ENCODE data around the gene MCEMP1. TPM values are rescaled to one million over a fixed set of nuclear protein-coding genes. Genes with fewer than 3 reads are reported as not detected.

The MCEMP1 gene
- polyA plus RNA-seq, 3 donors = 79.4 to 122 (median 104) TPM

DNA sequence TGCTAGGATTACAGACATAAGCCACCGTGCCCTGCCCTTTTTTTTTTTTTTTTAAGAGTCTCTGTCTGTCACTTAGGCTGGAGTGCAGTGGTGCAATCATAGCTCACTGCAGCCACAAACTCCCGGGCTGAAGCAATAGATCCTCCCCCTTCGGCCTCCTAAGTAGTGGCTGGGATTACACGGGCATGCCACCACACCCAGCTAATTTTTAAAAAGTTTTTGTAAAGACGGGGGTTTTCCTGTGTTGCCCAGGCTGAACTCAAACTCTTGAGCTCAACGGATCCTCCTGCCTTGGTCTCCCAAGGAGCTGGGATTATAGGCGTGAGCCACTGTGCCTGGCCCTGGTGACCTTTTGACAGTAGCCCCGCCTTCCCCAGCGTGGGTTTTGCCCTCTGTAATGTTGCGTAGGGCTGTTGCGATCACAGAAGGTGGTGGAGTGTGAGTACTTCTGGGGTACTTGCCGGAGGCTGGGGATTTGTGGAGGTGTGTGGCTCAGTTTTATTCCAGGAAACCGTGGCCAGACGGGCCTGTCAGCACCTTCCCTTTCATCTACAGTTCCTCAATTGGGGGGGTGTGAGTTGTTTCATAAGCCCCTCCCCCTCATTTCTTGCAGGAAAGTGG lies 19.6 kb upstream of the MCEMP1 start:
- Histone ChIP-seq H3K27ac (ENCODE audit: low read depth in 1 of 2, low read length in 2 of 2) (peak overlapping the region; percentile 99 to 100), H3K4me2 (replicated peaks; ENCODE audit: extremely low read depth, low read length, poor library complexity, severe bottlenecking) (peak overlapping the region; percentile 73), H3K4me1 (ENCODE audit: control insufficient read depth in 1 of 2, insufficient read depth in 2 of 2, low read length in 2 of 2) (peaks cover 79 to 81% of the 10 kb centered on the region in 2 donors), H2AFZ (ENCODE audit: insufficient read depth, low read depth, low read length, poor library complexity, severe bottlenecking) (peak overlapping the region; percentile 40), H3K27me3 (ENCODE audit: control insufficient read depth in 2 of 2, insufficient read depth in 2 of 2, low read length in 2 of 2) (no peaks in the 10 kb centered on the region), H3K36me3 (replicated peaks in 1 of 2; ENCODE audit: control insufficient read depth in 1 of 2, insufficient read depth in 2 of 2, low read length in 2 of 2) (no peaks in the 10 kb centered on the region), H4K20me1 (ENCODE audit: insufficient read depth, low read length) (no peaks in the 10 kb centered on the region), H3K9ac (ENCODE audit: insufficient read depth, low read length, poor library complexity, severe bottlenecking) (peak overlapping the region; percentile 81), H3K79me2 (ENCODE audit: insufficient read depth, low read length) (no peaks in the 10 kb centered on the region), H3K4me3 (replicated peaks in 1 of 3; ENCODE audit: low read depth in 2 of 3, low read length in 3 of 3) (peak overlapping the region in 2 of 3 experiments; percentile 17 to 61), H3K9me3 (replicated peaks in 1 of 2; ENCODE audit: control insufficient read depth in 1 of 2, insufficient read depth in 1 of 2, low read length in 2 of 2) (no peaks in the 10 kb centered on the region)
- H3K4me1 Mint-ChIP-seq = peaks cover 67% of the 10 kb centered on the region
- peaks cover 0 to 18% (median 0%) of the 10 kb centered on the region in 3 donors for H3K27me3 Mint-ChIP-seq (ENCODE audit: low read depth in 3 of 3)
- no peaks in the 10 kb centered on the region for H3K36me3 Mint-ChIP-seq
- TF ChIP-seq, protein P1, sequence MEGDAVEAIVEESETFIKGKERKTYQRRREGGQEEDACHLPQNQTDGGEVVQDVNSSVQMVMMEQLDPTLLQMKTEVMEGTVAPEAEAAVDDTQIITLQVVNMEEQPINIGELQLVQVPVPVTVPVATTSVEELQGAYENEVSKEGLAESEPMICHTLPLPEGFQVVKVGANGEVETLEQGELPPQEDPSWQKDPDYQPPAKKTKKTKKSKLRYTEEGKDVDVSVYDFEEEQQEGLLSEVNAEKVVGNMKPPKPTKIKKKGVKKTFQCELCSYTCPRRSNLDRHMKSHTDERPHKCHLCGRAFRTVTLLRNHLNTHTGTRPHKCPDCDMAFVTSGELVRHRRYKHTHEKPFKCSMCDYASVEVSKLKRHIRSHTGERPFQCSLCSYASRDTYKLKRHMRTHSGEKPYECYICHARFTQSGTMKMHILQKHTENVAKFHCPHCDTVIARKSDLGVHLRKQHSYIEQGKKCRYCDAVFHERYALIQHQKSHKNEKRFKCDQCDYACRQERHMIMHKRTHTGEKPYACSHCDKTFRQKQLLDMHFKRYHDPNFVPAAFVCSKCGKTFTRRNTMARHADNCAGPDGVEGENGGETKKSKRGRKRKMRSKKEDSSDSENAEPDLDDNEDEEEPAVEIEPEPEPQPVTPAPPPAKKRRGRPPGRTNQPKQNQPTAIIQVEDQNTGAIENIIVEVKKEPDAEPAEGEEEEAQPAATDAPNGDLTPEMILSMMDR (IDR thresholded peaks at IDR 0.05) = no peak
- peaks cover 0 to 2% (median 0%) of the 10 kb centered on the region in 7 donors for H3K9me3 Mint-ChIP-seq
- H3K4me3 Mint-ChIP-seq = peak overlapping the region; percentile 39 to 75
- intact Hi-C loops (cut with micrococcal nuclease) = loop anchor here in 1 of 2 donors (1.0 to 10.0 kb wide), 2 partner anchors 20 to 112 kb away; partner anchors contain the start of gene MCEMP1
- H3K27ac Mint-ChIP-seq = peak overlapping the region; percentile 98 to 100 (median 99)
- 0% methylated on average over 6 of the region's 14 CpGs for WGBS (ENCODE audit: insufficient coverage)
- peak; percentile 94 to 98 (median 97) for DNase-seq

DNA sequence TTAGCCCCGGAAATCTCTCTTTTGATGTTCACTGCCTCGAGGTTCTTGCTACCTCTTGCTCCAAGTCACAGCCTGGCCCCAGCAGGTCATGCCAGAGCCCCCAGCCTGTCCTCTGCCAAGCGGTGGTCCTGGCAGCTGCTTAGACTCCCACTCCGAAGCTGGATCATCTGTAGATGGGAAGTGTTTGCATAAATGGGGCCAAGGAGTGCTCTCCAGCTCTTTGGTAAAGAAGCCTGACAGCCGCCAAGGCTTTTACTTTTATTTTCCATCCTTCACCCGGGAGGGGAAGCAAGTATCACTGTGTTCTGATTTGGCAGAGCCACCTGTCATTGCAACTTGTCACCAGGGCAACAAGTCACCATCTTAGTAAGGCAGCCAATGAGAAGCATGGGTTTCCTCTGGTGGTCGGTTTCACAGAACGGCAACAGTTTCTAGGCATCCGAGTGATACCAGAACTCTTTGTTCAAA lies 18.6 kb upstream of the MCEMP1 start:
- Mint-ChIP-seq H3K4me3 (peak overlapping the region; percentile 67 to 73), H3K36me3 (no peaks in the 10 kb centered on the region), H3K4me1 (peaks cover 58% of the 10 kb centered on the region), H3K27ac (peak overlapping the region; percentile 98 to 100 (median 99)), H3K27me3 (ENCODE audit: low read depth in 3 of 3) (peaks cover 0 to 18% (median 0%) of the 10 kb centered on the region in 3 donors), H3K9me3 (peaks cover 0 to 2% (median 0%) of the 10 kb centered on the region in 7 donors)
- H3K79me2 ChIP-seq (ENCODE audit: insufficient read depth, low read length) = no peaks in the 10 kb centered on the region
- TF ChIP-seq, protein P1 (IDR thresholded peaks at IDR 0.05) = no peak
- peak overlapping the region; percentile 81 for H3K9ac ChIP-seq (ENCODE audit: insufficient read depth, low read length, poor library complexity, severe bottlenecking)
- H3K27me3 ChIP-seq (ENCODE audit: control insufficient read depth in 2 of 2, insufficient read depth in 2 of 2, low read length in 2 of 2) = no peaks in the 10 kb centered on the region
- peak; percentile 72 to 87 (median 82) for DNase-seq
- H4K20me1 ChIP-seq (ENCODE audit: insufficient read depth, low read length) = no peaks in the 10 kb centered on the region
- peak overlapping the region in 2 of 3 experiments; percentile 16 to 61 for H3K4me3 ChIP-seq (replicated peaks in 1 of 3; ENCODE audit: low read depth in 2 of 3, low read length in 3 of 3)
- H3K9me3 ChIP-seq (replicated peaks in 1 of 2; ENCODE audit: control insufficient read depth in 1 of 2, insufficient read depth in 1 of 2, low read length in 2 of 2) = no peaks in the 10 kb centered on the region
- peak overlapping the region; percentile 73 for H3K4me2 ChIP-seq (replicated peaks; ENCODE audit: extremely low read depth, low read length, poor library complexity, severe bottlenecking)
- H2AFZ ChIP-seq (ENCODE audit: insufficient read depth, low read depth, low read length, poor library complexity, severe bottlenecking) = peak overlapping the region; percentile 49
- H3K36me3 ChIP-seq (replicated peaks in 1 of 2; ENCODE audit: control insufficient read depth in 1 of 2, insufficient read depth in 2 of 2, low read length in 2 of 2) = no peaks in the 10 kb centered on the region
- H3K4me1 ChIP-seq (ENCODE audit: control insufficient read depth in 1 of 2, insufficient read depth in 2 of 2, low read length in 2 of 2) = peaks cover 69 to 74% of the 10 kb centered on the region in 2 donors
- peak overlapping the region; percentile 99 to 100 for H3K27ac ChIP-seq (ENCODE audit: low read depth in 1 of 2, low read length in 2 of 2)
- 0% methylated on average over 4 of the region's 9 CpGs for WGBS (ENCODE audit: insufficient coverage)
- intact Hi-C loops (cut with micrococcal nuclease) = loop anchor here (2.0 to 10.0 kb wide), 2 partner anchors 19 to 113 kb away; partner anchors contain the start of gene MCEMP1 (in 1 of the 2)
